ENCODE results near the gene KLHL14.
"Not testable (repeated sequence)": the region's sequence is repeated elsewhere in the genome, so short reads cannot be mapped to it uniquely, and the experiment has no call there.

Gene KLHL14

GRCh38 chr18:32722279-32722678, 50.5 kb downstream of the KLHL14 start:
- DNase-seq (ENCODE audit: low spot score): no peak

GRCh38 chr18:32717126-32717525, 55.7 kb downstream of the KLHL14 start:
- no peak for DNase-seq (ENCODE audit: low spot score)

- DNase-seq (ENCODE audit: low spot score): peak; percentile 76
These were observed 58.2 kb downstream of the KLHL14 start for GRCh38 chr18:32714571-32715148.

GRCh38 chr18:32712860-32713259, 60.0 kb downstream of the KLHL14 start:
- DNase-seq (ENCODE audit: low spot score): no peak

- no peak for DNase-seq (ENCODE audit: low spot score)
These were observed 61.0 kb downstream of the KLHL14 start for GRCh38 chr18:32711862-32712261.

GRCh38 chr18:32707586-32707985, 65.2 kb downstream of the KLHL14 start:
- DNase-seq (ENCODE audit: low spot score): no peak

GRCh38 chr18:32707147-32707546, 65.7 kb downstream of the KLHL14 start:
- DNase-seq (ENCODE audit: low spot score): no peak

- DNase-seq (ENCODE audit: low spot score): no peak
These were observed 71.5 kb downstream of the KLHL14 start for GRCh38 chr18:32701313-32701712.

- no peak for DNase-seq (ENCODE audit: low spot score)
These were observed 74.7 kb downstream of the KLHL14 start for GRCh38 chr18:32698153-32698552.

- DNase-seq (ENCODE audit: low spot score): no peak
These were observed 76.4 kb downstream of the KLHL14 start for GRCh38 chr18:32696376-32696775.

GRCh38 chr18:32695534-32695933, 77.3 kb downstream of the KLHL14 start:
- peak; percentile 37 for DNase-seq (ENCODE audit: low spot score)

- DNase-seq (ENCODE audit: low spot score): no peak
These were observed 84.0 kb downstream of the KLHL14 start for GRCh38 chr18:32688821-32689220.

GRCh38 chr18:32684940-32685339, 87.9 kb downstream of the KLHL14 start:
- no peak for DNase-seq (ENCODE audit: low spot score)

GRCh38 chr18:32684096-32684495, 88.7 kb downstream of the KLHL14 start:
- DNase-seq (ENCODE audit: low spot score): peak; percentile 3

GRCh38 chr18:32683044-32683443, 89.8 kb downstream of the KLHL14 start:
- DNase-seq (ENCODE audit: low spot score): no peak

- no peak for DNase-seq (ENCODE audit: low spot score)
These were observed 95.2 kb downstream of the KLHL14 start for GRCh38 chr18:32677578-32677977.

GRCh38 chr18:32674491-32674890, 98.3 kb downstream of the KLHL14 start:
- DNase-seq (ENCODE audit: low spot score): peak; percentile 59

GRCh38 chr18:32672398-32672797, 100.4 kb downstream of the KLHL14 start:
- DNase-seq (ENCODE audit: low spot score): no peak

GRCh38 chr18:32670727-32671126, 102.1 kb downstream of the KLHL14 start:
- DNase-seq (ENCODE audit: low spot score): no peak

- DNase-seq (ENCODE audit: low spot score): no peak
These were observed 103.2 kb downstream of the KLHL14 start for GRCh38 chr18:32669549-32670165.

GRCh38 chr18:32668956-32669355, 103.9 kb downstream of the KLHL14 start:
- no peak for DNase-seq (ENCODE audit: low spot score)

- peak; percentile 68 for DNase-seq (ENCODE audit: low spot score)
These were observed 111.1 kb downstream of the KLHL14 start for GRCh38 chr18:32661486-32662299.

GRCh38 chr18:32654507-32654906, 118.3 kb downstream of the KLHL14 start:
- not testable (repeated sequence) for DNase-seq (ENCODE audit: low spot score)

All from RKO (cell line).